Keratinocyte (primary cell): ENCODE measurements around the gene ZFAND5. TPM values are rescaled to one million over a fixed set of nuclear protein-coding genes. Genes with fewer than 3 reads are reported as not detected.

ENCODE experiments used
- DNase-seq: peaks from one replicate; pipeline ENCODE4 v3.0.0-alpha.2; 2011; ENCODE audit warnings: low read depth, missing footprints, low spot score
- FAIRE-seq: peaks from 2 replicates; lab custom pipeline; 2011; peaks lifted over from hg19 to GRCh38; lab: Jason Lieb, UNC
- H2AFZ ChIP-seq: 2 replicates; pipeline ENCODE4 v1.6.0; 2012; ENCODE audit warnings: low read length, control low read depth, inconsistent platforms; ENCODE audit not compliant: control insufficient read depth
- H3K27ac ChIP-seq: 2 replicates; pipeline ENCODE4 v1.5.1; 2011; ENCODE audit warnings: low read length; ENCODE audit not compliant: control insufficient read depth, insufficient read depth
- H3K27me3 ChIP-seq: 3 replicates; pipeline ENCODE4 v1.6.0; 2011; ENCODE audit warnings: low read length; ENCODE audit not compliant: control insufficient read depth, insufficient read depth; ENCODE audit errors: extremely low read depth
- H3K36me3 ChIP-seq, 2 experiments: 2 replicates in 1 of 2; 3 replicates in 1 of 2; pipeline ENCODE4 v1.5.1; 2011; ENCODE audit warnings: low read length in 2 of 2, mild to moderate bottlenecking in 1 of 2; ENCODE audit not compliant: control insufficient read depth in 2 of 2, insufficient read depth in 2 of 2; ENCODE audit errors: extremely low read depth in 1 of 2
- H3K4me1 ChIP-seq: 3 replicates; pipeline ENCODE4 v1.5.1; 2011; ENCODE audit warnings: low read length; ENCODE audit not compliant: control insufficient read depth, insufficient read depth; ENCODE audit errors: extremely low read depth
- H3K4me2 ChIP-seq: 3 replicates; pipeline ENCODE4 v1.6.0; 2011; ENCODE audit warnings: low read depth, low read length; ENCODE audit not compliant: control insufficient read depth, insufficient read depth; ENCODE audit errors: extremely low read depth
- H3K4me3 ChIP-seq, 3 experiments: fragments of 200-600 bp in 1 of 3; sonication (generic) in 1 of 3; 2 replicates in 2 of 3; 3 replicates in 1 of 3; pipeline ENCODE4 v1.5.1; 2011 to 2016; ENCODE audit warnings: low read length in 3 of 3, mild to moderate bottlenecking in 3 of 3, control low read depth in 2 of 3, inconsistent platforms in 1 of 3, low read depth in 1 of 3, mixed read lengths in 1 of 3, mixed run types in 1 of 3, moderate library complexity in 1 of 3; ENCODE audit not compliant: control insufficient read depth in 2 of 3, insufficient read depth in 2 of 3; ENCODE audit errors: extremely low read depth in 1 of 3
- H3K79me2 ChIP-seq: 2 replicates; pipeline ENCODE4 v1.6.0; 2012; ENCODE audit warnings: low read length; ENCODE audit not compliant: control insufficient read depth, insufficient read depth
- H3K9ac ChIP-seq: 3 replicates; pipeline ENCODE4 v1.6.0; 2011; ENCODE audit warnings: low read length; ENCODE audit not compliant: control insufficient read depth, insufficient read depth; ENCODE audit errors: extremely low read depth
- H3K9me1 ChIP-seq: 3 replicates; pipeline ENCODE4 v1.6.0; 2011; ENCODE audit warnings: low read length; ENCODE audit not compliant: control insufficient read depth, insufficient read depth; ENCODE audit errors: extremely low read depth
- H3K9me3 ChIP-seq: 2 replicates; pipeline ENCODE4 v1.5.1; 2012; ENCODE audit warnings: low read depth, low read length; ENCODE audit not compliant: control insufficient read depth
- H4K20me1 ChIP-seq: 3 replicates; pipeline ENCODE4 v1.6.0; 2011; ENCODE audit warnings: low read length; ENCODE audit not compliant: control insufficient read depth, insufficient read depth; ENCODE audit errors: extremely low read depth
- CTCF ChIP-seq, 3 experiments: IDR thresholded peaks in 1 of 3; conservative IDR thresholded peaks in 1 of 3; optimal IDR thresholded peaks in 1 of 3; 2 replicates in 2 of 3; 3 replicates in 1 of 3; pipeline versions ENCODE3 to v1.5.1; 2011; ENCODE audit warnings: low read length in 3 of 3, mild to moderate bottlenecking in 3 of 3, moderate library complexity in 2 of 3, control low read depth in 1 of 3, inconsistent platforms in 1 of 3; ENCODE audit not compliant: insufficient read depth in 2 of 3; ENCODE audit errors: extremely low read depth in 1 of 3
- EZH2 ChIP-seq: IDR thresholded peaks from one replicate; pipeline ENCODE4 v1.6.1; 2012; ENCODE audit warnings: inconsistent platforms, mild to moderate bottlenecking, low read length, moderate library complexity
- dilution Hi-C: fragments of 300-500 bp; cut with MboI; formaldehyde crosslinking; loops from one replicate; pipeline ENCODE4 v1.7.0; 2020; ENCODE audit warnings: low sequenced_read_pairs; ENCODE audit not compliant: extremely low pct_ligation_motif_present
- polyA plus RNA-seq, 5 experiments: library from polyadenylated mRNA; depleted of rRNA in 3 of 5; stranded (reverse) in 3 of 5; stranded (forward) in 1 of 5; unstranded in 1 of 5; fragments of >200 nt; gene quantifications; 1 replicate in 1 of 5; 2 replicates in 3 of 5; 3 replicates in 1 of 5; pipeline versions ENCODE4 v1.2.1 to v1.2.3, GENCODE V29; 2011 to 2012; ENCODE audit warnings: missing spikeins in 2 of 5, low read depth in 1 of 5, low replicate concordance in 1 of 5

The ZFAND5 gene
- polyA plus RNA-seq, 1 donor (not counting 4 experiments of a cell fraction or from before 2014, with no cell fraction given), result 67.9 TPM

- DNase-seq (no peak), FAIRE-seq (peak; percentile 32)
- no peaks in the 10 kb centered on the region for H3K36me3 ChIP-seq
- no peak overlapping the region for H2AFZ ChIP-seq
- no peak overlapping the region for H3K4me2 ChIP-seq
- no peak overlapping the region for H3K27ac ChIP-seq
- H3K9me1 ChIP-seq, result no peaks in the 10 kb centered on the region
- no peak overlapping the region for H3K9ac ChIP-seq
- no peak overlapping the region for H3K4me3 ChIP-seq
- H3K79me2 ChIP-seq, result no peaks in the 10 kb centered on the region
- no peaks in the 10 kb centered on the region for H3K9me3 ChIP-seq
- TF ChIP-seq CTCF (optimal IDR thresholded peaks at IDR 0.05 in 1 of 3, IDR thresholded peaks at IDR 0.05 in 1 of 3, conservative IDR thresholded peaks at IDR 0.05 in 1 of 3; ENCODE audit: extremely low read depth in 1 of 3, insufficient read depth in 2 of 3, low read length in 3 of 3) (no peak), EZH2 (no peak)
- H3K27me3 ChIP-seq, result no peaks in the 10 kb centered on the region
- H3K4me1 ChIP-seq, result no peaks in the 10 kb centered on the region
- H4K20me1 ChIP-seq, result no peaks in the 10 kb centered on the region
- dilution Hi-C loops, result no loop called here
Observed at GRCh38 chr9:72396247-72397091, 31.5 kb upstream of the ZFAND5 start.

GRCh38 chr9:72394066-72394465 lies 29.1 kb upstream of the ZFAND5 start:
- no peak for FAIRE-seq
- H3K27ac ChIP-seq, result no peak overlapping the region
- no peak overlapping the region for H3K9ac ChIP-seq

More at GRCh38 chr9:72394066-72394465, 29.1 kb upstream of the ZFAND5 start:
- Histone ChIP-seq H3K79me2 (no peaks in the 10 kb centered on the region), H3K4me2 (no peak overlapping the region), H3K36me3 (no peaks in the 10 kb centered on the region), H3K4me1 (no peaks in the 10 kb centered on the region), H3K4me3 (no peak overlapping the region), H3K9me3 (no peaks in the 10 kb centered on the region), H4K20me1 (no peaks in the 10 kb centered on the region), H3K9me1 (no peaks in the 10 kb centered on the region), H2AFZ (no peak overlapping the region), H3K27me3 (no peaks in the 10 kb centered on the region)
- TF ChIP-seq EZH2, result no peak
- TF ChIP-seq CTCF (optimal IDR thresholded peaks at IDR 0.05 in 1 of 3, IDR thresholded peaks at IDR 0.05 in 1 of 3, conservative IDR thresholded peaks at IDR 0.05 in 1 of 3; ENCODE audit: extremely low read depth in 1 of 3, insufficient read depth in 2 of 3, low read length in 3 of 3), result no peak
- no peak for DNase-seq
- dilution Hi-C loops, result no loop called here
